ENCODE data around the gene SBK2. TPM values are rescaled to one million over a fixed set of nuclear protein-coding genes. Genes with fewer than 3 reads are reported as not detected.

The SBK2 gene
- polyA plus RNA-seq, 1 donor from 2014 or later: not detected

- Histone ChIP-seq H3F3A (ENCODE audit: insufficient read depth, low read length, poor library complexity, severe bottlenecking) (no peaks in the 10 kb centered on the region), H3K27ac (ENCODE audit: low read length) (no peak overlapping the region), H3K9ac (ENCODE audit: low read length) (no peak overlapping the region), H3K9me3 (ENCODE audit: low read length) (no peaks in the 10 kb centered on the region), H3K79me2 (replicated peaks; ENCODE audit: insufficient read depth, low read length) (no peaks in the 10 kb centered on the region), H3K27me3 (ENCODE audit: insufficient read depth, low read depth, low read length) (no peaks in the 10 kb centered on the region), H3K9me2 (ENCODE audit: insufficient read depth, low read length) (no peaks in the 10 kb centered on the region), H3K36me3 (ENCODE audit: insufficient read depth, low read length) (no peaks in the 10 kb centered on the region), H3K4me2 (ENCODE audit: low read length) (no peak overlapping the region), H2AFZ (ENCODE audit: low read depth, low read length) (no peak overlapping the region), H3K4me3 (ENCODE audit: low read length) (no peak overlapping the region), H4K20me1 (ENCODE audit: insufficient read depth) (no peaks in the 10 kb centered on the region)
- TF ChIP-seq SMC3 (conservative IDR thresholded peaks at IDR 0.05; ENCODE audit: poor library complexity): no peak
- no peak for TF ChIP-seq MXI1 (conservative IDR thresholded peaks at IDR 0.05; ENCODE audit: poor library complexity, severe bottlenecking)
- no peak for TF ChIP-seq REST (IDR thresholded peaks at IDR 0.05; ENCODE audit: borderline replicate concordance)
- no peak for TF ChIP-seq EZH2 (IDR thresholded peaks at IDR 0.05; ENCODE audit: borderline replicate concordance, insufficient read depth, low read length, poor library complexity, severe bottlenecking)
- no peak for TF ChIP-seq RAD21 (conservative IDR thresholded peaks at IDR 0.05)
- no peak for TF ChIP-seq EP300 (conservative IDR thresholded peaks at IDR 0.05; ENCODE audit: poor library complexity, severe bottlenecking)
- no peak for TF ChIP-seq CTCF (IDR thresholded peaks at IDR 0.05; ENCODE audit: poor library complexity, severe bottlenecking)
- TF ChIP-seq TAF1 (IDR thresholded peaks at IDR 0.05; ENCODE audit: low read depth): no peak
- no peak for TF ChIP-seq POLR2AphosphoS5 (IDR thresholded peaks at IDR 0.05)
Measured at GRCh38 chr19:55563261-55563690, 26.3 kb upstream of the SBK2 start.

- no peak overlapping the region for H2AFZ ChIP-seq (ENCODE audit: low read depth, low read length)
- no peak overlapping the region for H3K4me3 ChIP-seq (ENCODE audit: low read length)
- no peaks in the 10 kb centered on the region for H4K20me1 ChIP-seq (ENCODE audit: insufficient read depth)
- no peaks in the 10 kb centered on the region for H3F3A ChIP-seq (ENCODE audit: insufficient read depth, low read length, poor library complexity, severe bottlenecking)
- H3K4me2 ChIP-seq (ENCODE audit: low read length): no peak overlapping the region
- H3K9me2 ChIP-seq (ENCODE audit: insufficient read depth, low read length): no peaks in the 10 kb centered on the region
- no peaks in the 10 kb centered on the region for H3K27me3 ChIP-seq (ENCODE audit: insufficient read depth, low read depth, low read length)
- no peak for TF ChIP-seq TAF1 (IDR thresholded peaks at IDR 0.05; ENCODE audit: low read depth)
- TF ChIP-seq EP300 (conservative IDR thresholded peaks at IDR 0.05; ENCODE audit: poor library complexity, severe bottlenecking): no peak
- no peak for TF ChIP-seq REST (IDR thresholded peaks at IDR 0.05; ENCODE audit: borderline replicate concordance)
- no peak for TF ChIP-seq RAD21 (conservative IDR thresholded peaks at IDR 0.05)
- TF ChIP-seq SMC3 (conservative IDR thresholded peaks at IDR 0.05; ENCODE audit: poor library complexity): no peak
- TF ChIP-seq CTCF (IDR thresholded peaks at IDR 0.05; ENCODE audit: poor library complexity, severe bottlenecking): no peak
- TF ChIP-seq POLR2AphosphoS5 (IDR thresholded peaks at IDR 0.05): no peak
- TF ChIP-seq MXI1 (conservative IDR thresholded peaks at IDR 0.05; ENCODE audit: poor library complexity, severe bottlenecking): no peak
- no peak for TF ChIP-seq EZH2 (IDR thresholded peaks at IDR 0.05; ENCODE audit: borderline replicate concordance, insufficient read depth, low read length, poor library complexity, severe bottlenecking)
- H3K27ac ChIP-seq (ENCODE audit: low read length): no peak overlapping the region
- no peaks in the 10 kb centered on the region for H3K9me3 ChIP-seq (ENCODE audit: low read length)
- H3K9ac ChIP-seq (ENCODE audit: low read length): no peak overlapping the region
- no peaks in the 10 kb centered on the region for H3K36me3 ChIP-seq (ENCODE audit: insufficient read depth, low read length)
- H3K79me2 ChIP-seq (replicated peaks; ENCODE audit: insufficient read depth, low read length): no peaks in the 10 kb centered on the region
Measured at GRCh38 chr19:55559684-55560083, 22.8 kb upstream of the SBK2 start.
